K562 (cell line): ENCODE results near the gene PAQR4. TPM values are rescaled to one million over a fixed set of nuclear protein-coding genes. Genes with fewer than 3 reads are reported as not detected.

Experiments
- ELF2 ChIP-seq: fragments of 250-450 bp; sonication (Bioruptor Pico); IDR thresholded peaks from 2 replicates; pipeline ENCODE4 v1.5.0; 2021; ENCODE audit warnings: mild to moderate bottlenecking
- HNRNPLL ChIP-seq: fragments of 200-400 bp; formaldehyde crosslinking; IDR thresholded peaks from 2 replicates; pipeline ENCODE4 v1.6.1; 2017; ENCODE audit warnings: low read length, low read depth, mild to moderate bottlenecking; ENCODE audit not compliant: poor library complexity, severe bottlenecking
- JUN ChIP-seq, 2 experiments: sonication (generic) in 1 of 2; formaldehyde crosslinking in 1 of 2; IDR thresholded peaks; 2 replicates each; pipeline versions ENCODE4 v1.6.1 to v1.8.0; 2012 to 2022; ENCODE audit warnings: borderline replicate concordance in 2 of 2, mild to moderate bottlenecking in 2 of 2, improper control_type of control experiment in 1 of 2, low read depth in 1 of 2, low read length in 1 of 2, missing genetic modification reagents in 1 of 2
- MTF1 ChIP-seq: fragments of 250-450 bp; sonication (Bioruptor Pico); IDR thresholded peaks from 2 replicates; pipeline ENCODE4 v1.9.0; 2021; ENCODE audit warnings: moderate library complexity, mild to moderate bottlenecking, inconsistent platforms, borderline replicate concordance
- NFIX ChIP-seq: fragments of 250-450 bp; sonication (Bioruptor Pico); IDR thresholded peaks from 2 replicates; pipeline ENCODE4 v1.4.0; 2020; ENCODE audit warnings: low read depth, mild to moderate bottlenecking, moderate library complexity
- RBM15 ChIP-seq: fragments of 200-400 bp; formaldehyde crosslinking; IDR thresholded peaks from 2 replicates; pipeline ENCODE4 v1.6.1; 2018; ENCODE audit warnings: mild to moderate bottlenecking, low read length, moderate library complexity; ENCODE audit not compliant: insufficient read depth
- SMARCA4 ChIP-seq: fragments of 450-650 bp; IDR thresholded peaks from 2 replicates; pipeline ENCODE4 v1.6.1; 2016
- SP1 ChIP-seq: sonication (generic); formaldehyde crosslinking; IDR thresholded peaks from 2 replicates; pipeline ENCODE4 v1.8.1; 2022; ENCODE audit warnings: mild to moderate bottlenecking, missing genetic modification reagents
- SRF ChIP-seq, 2 experiments: fragments of 250-450, 450-650 bp in 1 of 2; sonication (Bioruptor Pico) in 1 of 2; sonication (generic) in 1 of 2; formaldehyde crosslinking; IDR thresholded peaks; 2 replicates each; pipeline versions ENCODE4 v1.5.0 to v1.5.1; 2020 to 2022; ENCODE audit warnings: mild to moderate bottlenecking in 1 of 2, missing genetic modification reagents in 1 of 2
- UBTF ChIP-seq, 2 experiments: IDR thresholded peaks; 2 replicates each; pipeline ENCODE4 v1.6.1; 2012; ENCODE audit warnings: improper control_type of control experiment in 2 of 2, low read depth in 2 of 2, low read length in 2 of 2, borderline replicate concordance in 1 of 2
- XRCC5 ChIP-seq: fragments of 200-400 bp; formaldehyde crosslinking; IDR thresholded peaks from 2 replicates; pipeline ENCODE4 v1.6.1; 2017; ENCODE audit warnings: low read depth, mild to moderate bottlenecking, low read length
- ZBTB12 ChIP-seq: fragments of 250-450 bp; sonication (Bioruptor Pico); IDR thresholded peaks from 2 replicates; pipeline ENCODE4 v1.4.0; 2020
- ZBTB7A ChIP-seq: IDR thresholded peaks from 2 replicates; pipeline ENCODE4 v1.6.1; 2011; ENCODE audit warnings: low read depth, mild to moderate bottlenecking, low read length, moderate library complexity, borderline replicate concordance; ENCODE audit not compliant: control insufficient read depth
- ZKSCAN3 ChIP-seq: fragments of 250-450 bp; sonication (Bioruptor Pico); IDR thresholded peaks from 2 replicates; pipeline ENCODE4 v1.4.0; 2020
- ZNF143 ChIP-seq: sonication (generic); formaldehyde crosslinking; IDR thresholded peaks from 2 replicates; pipeline ENCODE4 v1.9.0; 2022; ENCODE audit warnings: mild to moderate bottlenecking, missing genetic modification reagents
- ZNF609 ChIP-seq: sonication (generic); formaldehyde crosslinking; IDR thresholded peaks from 2 replicates; pipeline ENCODE4 v1.8.1; 2023; ENCODE audit warnings: missing genetic modification reagents, mild to moderate bottlenecking, borderline replicate concordance
- ZNF77 ChIP-seq: fragments of 250-450 bp; sonication (Bioruptor Pico); IDR thresholded peaks from 2 replicates; pipeline ENCODE4 v1.5.0; 2020
- polyA plus RNA-seq, 8 experiments: library from polyadenylated mRNA; depleted of rRNA in 4 of 8; stranded (reverse) in 5 of 8; unstranded in 3 of 8; fragments of >200 nt; fragmentation: Nextera tagmentation in 2 of 8; fragmentation: Illumina TruSeq in 1 of 8; extraction: Ambion mirVana in 2 of 8; extraction: Trizol in 1 of 8; gene quantifications; 2 replicates each; pipeline versions ENCODE4 v1.2.1 to v1.2.3, GENCODE V29; 2011 to 2014; ENCODE audit warnings: inconsistent platforms in 1 of 8, missing spikeins in 1 of 8
- total RNA-seq, 7 experiments: library from RNA; depleted of rRNA in 6 of 7; stranded (reverse); fragments of >200 nt in 6 of 7; fragmentation: Illumina TruSeq in 2 of 7; extraction: Trizol in 2 of 7; gene quantifications; 2 replicates each; pipeline versions ENCODE4 v1.2.1 to v1.2.3, GENCODE V29; 2011 to 2021; ENCODE audit warnings: low replicate concordance in 1 of 7

The PAQR4 gene
- total and polyA plus RNA-seq, 9 of the 15 experiments (the other 6 are each of a cell fraction or from before 2014, with no cell fraction given), result 0.62 to 40.4 (median 19.5) TPM

DNA sequence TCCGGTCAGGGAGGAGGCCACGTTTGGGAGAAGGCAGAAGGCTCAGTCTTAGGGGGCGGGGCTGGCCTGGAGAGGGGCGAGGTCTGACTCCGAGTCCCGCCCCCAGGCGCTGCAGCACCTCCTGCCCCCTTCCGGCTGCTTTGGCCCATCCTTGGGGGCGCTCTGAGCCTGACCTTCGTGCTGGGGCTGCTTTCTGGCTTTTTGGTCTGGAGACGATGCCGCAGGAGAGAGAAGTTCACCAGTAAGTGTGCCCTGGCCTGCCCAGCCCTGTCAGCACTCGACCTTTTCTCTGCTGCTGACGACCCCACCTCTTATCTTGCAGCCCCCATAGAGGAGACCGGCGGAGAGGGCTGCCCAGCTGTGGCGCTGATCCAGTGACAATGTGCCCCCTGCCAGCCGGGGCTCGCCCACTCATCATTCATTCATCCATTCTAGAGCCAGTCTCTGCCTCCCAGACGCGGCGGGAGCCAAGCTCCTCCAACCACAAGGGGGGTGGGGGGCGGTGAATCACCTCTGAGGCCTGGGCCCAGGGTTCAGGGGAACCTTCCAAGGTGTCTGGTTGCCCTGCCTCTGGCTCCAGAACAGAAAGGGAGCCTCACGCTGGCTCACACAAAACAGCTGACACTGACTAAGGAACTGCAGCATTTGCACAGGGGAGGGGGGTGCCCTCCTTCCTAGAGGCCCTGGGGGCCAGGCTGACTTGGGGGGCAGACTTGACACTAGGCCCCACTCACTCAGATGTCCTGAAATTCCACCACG is 52.5 kb downstream of the PAQR4 start (continued):
- TF ChIP-seq ZNF609 (no peak), XRCC5 (peak; percentile 65; the same call in 1 of the 2 replicates), MTF1 (0 out of 2 replicates have a peak, but pooled peaks have one; percentile 44), UBTF (IDR thresholded peaks at IDR 0.05; ENCODE audit: borderline replicate concordance in 1 of 2, low read depth in 2 of 2, low read length in 2 of 2) (0 out of 4 replicates have a peak, but pooled peaks of 1 of the 2 experiments have one; percentile 3), ZBTB7A (peak; percentile 32; the same call in 1 of the 2 replicates), ZNF143 (CRISPR knock-in tag) (no peak), RBM15 (no peak), ZBTB12 (CRISPR knock-in tag) (no peak), SRF (CRISPR knock-in tag; IDR thresholded peaks at IDR 0.05) (peak in 1 of 2 experiments; percentile 21; a peak in 1 of 4 replicates), ELF2 (no peak), ZNF77 (CRISPR knock-in tag) (no peak), SP1 (CRISPR knock-in tag) (peak; percentile 69; the same call in 1 of the 2 replicates), JUN (IDR thresholded peaks at IDR 0.05; ENCODE audit: borderline replicate concordance, low read depth, low read length) (peak; percentile 31; the same call in 1 of the 2 replicates), JUN (CRISPR knock-in tag; IDR thresholded peaks at IDR 0.05; ENCODE audit: borderline replicate concordance) (0 out of 2 replicates have a peak, but pooled peaks have one; percentile 44), HNRNPLL (no peak), ZKSCAN3 (CRISPR knock-in tag) (no peak), SMARCA4 (no peak), NFIX (CRISPR knock-in tag) (no peak)
